HepG2 (cell line): ENCODE data around the gene ALMS1. TPM values are rescaled to one million over a fixed set of nuclear protein-coding genes. Genes with fewer than 3 reads are reported as not detected.

ENCODE experiments used
- AFF4 ChIP-seq: sonication (generic); formaldehyde crosslinking; IDR thresholded peaks from 2 replicates; pipeline ENCODE4 v1.4.0; 2020; ENCODE audit warnings: missing genetic modification reagents
- ARHGAP35 ChIP-seq: sonication (generic); formaldehyde crosslinking; IDR thresholded peaks from 2 replicates; pipeline ENCODE4 v1.9.0; 2022; ENCODE audit warnings: mild to moderate bottlenecking, inconsistent platforms, moderate library complexity, missing genetic modification reagents, borderline replicate concordance
- BHLHE40 ChIP-seq: IDR thresholded peaks from 2 replicates; pipeline ENCODE4 v1.6.1; 2011; ENCODE audit warnings: low read length, improper control_type of control experiment
- CBX1 ChIP-seq: IDR thresholded peaks from one replicate; pipeline ENCODE4 v1.6.1; 2016; ENCODE audit warnings: antibody characterized with exemption, low read depth
- DPF2 ChIP-seq: sonication (generic); formaldehyde crosslinking; IDR thresholded peaks from 2 replicates; pipeline ENCODE4 v1.4.0; 2020; ENCODE audit warnings: mild to moderate bottlenecking, low read depth, missing genetic modification reagents, borderline replicate concordance
- GLMP ChIP-seq: sonication (generic); formaldehyde crosslinking; IDR thresholded peaks from 2 replicates; pipeline ENCODE4 v1.9.0; 2021; ENCODE audit warnings: missing genetic modification reagents, mild to moderate bottlenecking, borderline replicate concordance
- HDAC6 ChIP-seq: fragments of 200-600 bp; sonication (generic); IDR thresholded peaks from 2 replicates; pipeline ENCODE4 v1.7.0; 2017; ENCODE audit warnings: mild to moderate bottlenecking, antibody characterized with exemption, low read length, low read depth
- HOXA3 ChIP-seq: sonication (generic); formaldehyde crosslinking; IDR thresholded peaks from 2 replicates; pipeline ENCODE4 v1.5.0; 2020; ENCODE audit warnings: missing genetic modification reagents
- KDM2A ChIP-seq: sonication (generic); formaldehyde crosslinking; IDR thresholded peaks from 2 replicates; pipeline ENCODE4 v1.4.0; 2020; ENCODE audit warnings: low read depth, missing genetic modification reagents, borderline replicate concordance
- MXI1 ChIP-seq: IDR thresholded peaks from 3 replicates; pipeline ENCODE4 v1.6.1; 2012; ENCODE audit warnings: low read depth, low read length, inconsistent platforms, borderline replicate concordance
- NBN ChIP-seq: fragments of 450-650 bp; conservative IDR thresholded peaks from 2 replicates; pipeline ENCODE4 v1.6.1; 2017
- NCOR1 ChIP-seq: fragments of 200-600 bp; sonication (generic); IDR thresholded peaks from 2 replicates; pipeline ENCODE4 v1.7.0; 2017; ENCODE audit warnings: antibody characterized with exemption, low read length, borderline replicate concordance
- RORA ChIP-seq: sonication (generic); formaldehyde crosslinking; IDR thresholded peaks from 2 replicates; pipeline ENCODE4 v1.5.0; 2020; ENCODE audit warnings: mild to moderate bottlenecking, missing genetic modification reagents, moderate library complexity
- SOX6 ChIP-seq, 2 experiments: fragments of 450-650 bp in 1 of 2; sonication (generic) in 1 of 2; formaldehyde crosslinking in 1 of 2; IDR thresholded peaks; 2 replicates each; pipeline versions ENCODE4 v1.4.0 to v1.6.1; 2017 to 2020; ENCODE audit warnings: antibody characterized with exemption in 1 of 2, mild to moderate bottlenecking in 1 of 2, missing genetic modification reagents in 1 of 2
- ZBTB21 ChIP-seq: sonication (generic); formaldehyde crosslinking; IDR thresholded peaks from 2 replicates; pipeline ENCODE4 v1.4.0; 2020; ENCODE audit warnings: missing genetic modification reagents
- ZBTB4 ChIP-seq: sonication (generic); formaldehyde crosslinking; IDR thresholded peaks from 2 replicates; pipeline ENCODE4 v1.4.0; 2020; ENCODE audit warnings: missing genetic modification reagents, mild to moderate bottlenecking, borderline replicate concordance
- ZMAT5 ChIP-seq: sonication (generic); formaldehyde crosslinking; IDR thresholded peaks from 2 replicates; pipeline ENCODE4 v1.5.0; 2020; ENCODE audit warnings: mild to moderate bottlenecking, low read depth, missing genetic modification reagents, borderline replicate concordance
- ZNF484 ChIP-seq: sonication (generic); formaldehyde crosslinking; IDR thresholded peaks from 2 replicates; pipeline ENCODE4 v1.5.1; 2020; ENCODE audit warnings: mild to moderate bottlenecking, low read depth, missing genetic modification reagents, borderline replicate concordance
- ZNF543 ChIP-seq: sonication (generic); formaldehyde crosslinking; IDR thresholded peaks from 2 replicates; pipeline ENCODE4 v1.4.0; 2020; ENCODE audit warnings: mild to moderate bottlenecking, missing genetic modification reagents
- polyA plus RNA-seq, 8 experiments: library from polyadenylated mRNA; depleted of rRNA in 3 of 8; stranded (reverse) in 7 of 8; unstranded in 1 of 8; fragments of >200 nt; fragmentation: Illumina TruSeq in 4 of 8; extraction: Trizol in 4 of 8; gene quantifications; 2 replicates each; pipeline versions ENCODE4 v1.2.1 to v1.2.3, GENCODE V29; 2011 to 2016; ENCODE audit warnings: low read depth in 4 of 8, missing spikeins in 1 of 8, mixed read lengths in 1 of 8; ENCODE audit not compliant: insufficient read depth in 1 of 8
- total RNA-seq, 5 experiments: library from RNA; depleted of rRNA; stranded (reverse); fragments of >200 nt; fragmentation: Illumina TruSeq; extraction: Trizol; gene quantifications; 2 replicates each; pipeline ENCODE4 v1.2.3, GENCODE V29; 2016; ENCODE audit warnings: low read depth in 1 of 5

Gene ALMS1
- total and polyA plus RNA-seq, 2 of the 13 experiments (the other 11 are each of a cell fraction or from before 2014, with no cell fraction given) = 12.9 to 21.2 TPM

GRCh38 chr2:73642338-73643018 lies 256.8 kb downstream of the ALMS1 start, which contains the start of gene NAT8 (continued):
- TF ChIP-seq MXI1 (peak; percentile 76; the same call in 1 of the 3 replicates), HDAC6 (no peak), NBN (no peak), ZBTB21 (no peak), BHLHE40 (no peak), DPF2 (CRISPR knock-in tag) (peak; percentile 90), KDM2A (CRISPR knock-in tag) (peak; percentile 29; the same call in 1 of the 2 replicates), ZNF484 (CRISPR knock-in tag) (no peak), ARHGAP35 (peak; percentile 52; the same call in 1 of the 2 replicates), HOXA3 (peak; percentile 43; the same call in 1 of the 2 replicates), RORA (CRISPR knock-in tag) (no peak), CBX1 (peak; percentile 82), AFF4 (CRISPR knock-in tag) (no peak), ZNF543 (CRISPR knock-in tag) (no peak), SOX6 (IDR thresholded peaks at IDR 0.05) (no peak), SOX6 (CRISPR knock-in tag; IDR thresholded peaks at IDR 0.05) (peak; percentile 69), NCOR1 (no peak), ZBTB4 (CRISPR knock-in tag) (no peak), ZMAT5 (CRISPR knock-in tag) (no peak), GLMP (CRISPR knock-in tag) (no peak)
